ENCODE measurements around the gene NT5E.

NT5E gene

GRCh38 chr6:85465762-85466161 lies 15.9 kb downstream of the NT5E start:
- H3K4me3 ChIP-seq (ENCODE audit: low read length in 2 of 2), result no peak overlapping the region
- H3K36me3 ChIP-seq (ENCODE audit: control insufficient read depth in 2 of 2, insufficient read depth in 2 of 2, low read length in 2 of 2), result peaks cover 12 to 13% of the 10 kb centered on the region in 2 donors
- no peak overlapping the region for H3K9ac ChIP-seq (ENCODE audit: low read depth in 1 of 2, low read length in 2 of 2)
- peaks cover 0 to 5% of the 10 kb centered on the region in 2 donors for H3K4me1 ChIP-seq (ENCODE audit: control insufficient read depth in 2 of 2, insufficient read depth in 2 of 2, low read length in 2 of 2)
- H3K9me3 ChIP-seq (ENCODE audit: control insufficient read depth in 2 of 2, low read length in 2 of 2), result no peaks in the 10 kb centered on the region
- no peak overlapping the region for H3K27ac ChIP-seq (ENCODE audit: low read depth in 2 of 2, low read length in 2 of 2)
- H3K27me3 ChIP-seq (ENCODE audit: control insufficient read depth in 2 of 2, insufficient read depth in 2 of 2, low read length in 2 of 2), result no peaks in the 10 kb centered on the region

GRCh38 chr6:85468326-85468725 lies 18.4 kb downstream of the NT5E start:
- H3K27me3 ChIP-seq (ENCODE audit: control insufficient read depth in 2 of 2, insufficient read depth in 2 of 2, low read length in 2 of 2), result no peaks in the 10 kb centered on the region

GRCh38 chr6:85469276-85470022 lies 19.6 kb downstream of the NT5E start:
- Histone ChIP-seq H3K36me3 (ENCODE audit: control insufficient read depth in 2 of 2, insufficient read depth in 2 of 2, low read length in 2 of 2) (peaks cover 13 to 16% of the 10 kb centered on the region in 2 donors), H3K4me1 (ENCODE audit: control insufficient read depth in 2 of 2, insufficient read depth in 2 of 2, low read length in 2 of 2) (no peaks in the 10 kb centered on the region), H3K4me3 (ENCODE audit: low read length in 2 of 2) (no peak overlapping the region), H3K9me3 (ENCODE audit: control insufficient read depth in 2 of 2, low read length in 2 of 2) (no peaks in the 10 kb centered on the region), H3K27me3 (ENCODE audit: control insufficient read depth in 2 of 2, insufficient read depth in 2 of 2, low read length in 2 of 2) (no peaks in the 10 kb centered on the region), H3K27ac (ENCODE audit: low read depth in 2 of 2, low read length in 2 of 2) (no peak overlapping the region), H3K9ac (ENCODE audit: low read depth in 1 of 2, low read length in 2 of 2) (no peak overlapping the region)

More at GRCh38 chr6:85468326-85468725, 18.4 kb downstream of the NT5E start:
- H3K4me3 ChIP-seq (ENCODE audit: low read length in 2 of 2), result no peak overlapping the region
- no peaks in the 10 kb centered on the region for H3K4me1 ChIP-seq (ENCODE audit: control insufficient read depth in 2 of 2, insufficient read depth in 2 of 2, low read length in 2 of 2)
- no peak overlapping the region for H3K27ac ChIP-seq (ENCODE audit: low read depth in 2 of 2, low read length in 2 of 2)
- H3K36me3 ChIP-seq (ENCODE audit: control insufficient read depth in 2 of 2, insufficient read depth in 2 of 2, low read length in 2 of 2), result peaks cover 13 to 16% of the 10 kb centered on the region in 2 donors
- H3K9me3 ChIP-seq (ENCODE audit: control insufficient read depth in 2 of 2, low read length in 2 of 2), result no peaks in the 10 kb centered on the region
- no peak overlapping the region for H3K9ac ChIP-seq (ENCODE audit: low read depth in 1 of 2, low read length in 2 of 2)

GRCh38 chr6:85470023-85470410 lies 20.1 kb downstream of the NT5E start:
- Histone ChIP-seq H3K4me3 (ENCODE audit: low read length in 2 of 2) (no peak overlapping the region), H3K4me1 (ENCODE audit: control insufficient read depth in 2 of 2, insufficient read depth in 2 of 2, low read length in 2 of 2) (no peaks in the 10 kb centered on the region), H3K9ac (ENCODE audit: low read depth in 1 of 2, low read length in 2 of 2) (no peak overlapping the region), H3K9me3 (ENCODE audit: control insufficient read depth in 2 of 2, low read length in 2 of 2) (no peaks in the 10 kb centered on the region), H3K27me3 (ENCODE audit: control insufficient read depth in 2 of 2, insufficient read depth in 2 of 2, low read length in 2 of 2) (no peaks in the 10 kb centered on the region), H3K36me3 (ENCODE audit: control insufficient read depth in 2 of 2, insufficient read depth in 2 of 2, low read length in 2 of 2) (peaks cover 13 to 16% of the 10 kb centered on the region in 2 donors), H3K27ac (ENCODE audit: low read depth in 2 of 2, low read length in 2 of 2) (no peak overlapping the region)

- no peak overlapping the region for H3K9ac ChIP-seq (ENCODE audit: low read depth in 1 of 2, low read length in 2 of 2)
- H3K4me3 ChIP-seq (ENCODE audit: low read length in 2 of 2), result no peak overlapping the region
- no peaks in the 10 kb centered on the region for H3K9me3 ChIP-seq (ENCODE audit: control insufficient read depth in 2 of 2, low read length in 2 of 2)
- H3K36me3 ChIP-seq (ENCODE audit: control insufficient read depth in 2 of 2, insufficient read depth in 2 of 2, low read length in 2 of 2), result peaks cover 4 to 23% of the 10 kb centered on the region in 2 donors
- H3K4me1 ChIP-seq (ENCODE audit: control insufficient read depth in 2 of 2, insufficient read depth in 2 of 2, low read length in 2 of 2), result no peaks in the 10 kb centered on the region
- no peaks in the 10 kb centered on the region for H3K27me3 ChIP-seq (ENCODE audit: control insufficient read depth in 2 of 2, insufficient read depth in 2 of 2, low read length in 2 of 2)
- no peak overlapping the region for H3K27ac ChIP-seq (ENCODE audit: low read depth in 2 of 2, low read length in 2 of 2)
These were observed 22.9 kb downstream of the NT5E start for GRCh38 chr6:85472744-85473143.

- Histone ChIP-seq H3K9me3 (ENCODE audit: control insufficient read depth in 2 of 2, low read length in 2 of 2) (no peaks in the 10 kb centered on the region), H3K4me1 (ENCODE audit: control insufficient read depth in 2 of 2, insufficient read depth in 2 of 2, low read length in 2 of 2) (no peaks in the 10 kb centered on the region), H3K27ac (ENCODE audit: low read depth in 2 of 2, low read length in 2 of 2) (no peak overlapping the region), H3K27me3 (ENCODE audit: control insufficient read depth in 2 of 2, insufficient read depth in 2 of 2, low read length in 2 of 2) (no peaks in the 10 kb centered on the region), H3K4me3 (ENCODE audit: low read length in 2 of 2) (no peak overlapping the region), H3K36me3 (ENCODE audit: control insufficient read depth in 2 of 2, insufficient read depth in 2 of 2, low read length in 2 of 2) (peaks cover 0 to 19% of the 10 kb centered on the region in 2 donors), H3K9ac (ENCODE audit: low read depth in 1 of 2, low read length in 2 of 2) (no peak overlapping the region)
These were observed 23.9 kb downstream of the NT5E start for GRCh38 chr6:85473748-85474147.

GRCh38 chr6:85476532-85476931 lies 26.6 kb downstream of the NT5E start:
- Histone ChIP-seq H3K27ac (ENCODE audit: low read depth in 2 of 2, low read length in 2 of 2) (no peak overlapping the region), H3K27me3 (ENCODE audit: control insufficient read depth in 2 of 2, insufficient read depth in 2 of 2, low read length in 2 of 2) (no peaks in the 10 kb centered on the region), H3K9me3 (ENCODE audit: control insufficient read depth in 2 of 2, low read length in 2 of 2) (no peaks in the 10 kb centered on the region), H3K36me3 (ENCODE audit: control insufficient read depth in 2 of 2, insufficient read depth in 2 of 2, low read length in 2 of 2) (peaks cover 0 to 16% of the 10 kb centered on the region in 2 donors), H3K4me3 (ENCODE audit: low read length in 2 of 2) (no peak overlapping the region), H3K4me1 (ENCODE audit: control insufficient read depth in 2 of 2, insufficient read depth in 2 of 2, low read length in 2 of 2) (no peaks in the 10 kb centered on the region), H3K9ac (ENCODE audit: low read depth in 1 of 2, low read length in 2 of 2) (no peak overlapping the region)

- Histone ChIP-seq H3K27me3 (ENCODE audit: control insufficient read depth in 2 of 2, insufficient read depth in 2 of 2, low read length in 2 of 2) (no peaks in the 10 kb centered on the region), H3K4me3 (ENCODE audit: low read length in 2 of 2) (no peak overlapping the region), H3K9me3 (ENCODE audit: control insufficient read depth in 2 of 2, low read length in 2 of 2) (no peaks in the 10 kb centered on the region), H3K4me1 (ENCODE audit: control insufficient read depth in 2 of 2, insufficient read depth in 2 of 2, low read length in 2 of 2) (peaks cover 0 to 5% of the 10 kb centered on the region in 2 donors), H3K36me3 (ENCODE audit: control insufficient read depth in 2 of 2, insufficient read depth in 2 of 2, low read length in 2 of 2) (peaks cover 0 to 12% of the 10 kb centered on the region in 2 donors), H3K9ac (ENCODE audit: low read depth in 1 of 2, low read length in 2 of 2) (no peak overlapping the region), H3K27ac (ENCODE audit: low read depth in 2 of 2, low read length in 2 of 2) (no peak overlapping the region)
These were observed 29.3 kb downstream of the NT5E start for GRCh38 chr6:85479208-85479607.

GRCh38 chr6:85482206-85482904 lies 32.5 kb downstream of the NT5E start:
- H3K27ac ChIP-seq (ENCODE audit: low read depth in 2 of 2, low read length in 2 of 2), result peak overlapping the region in 1 of 2 donors; percentile 12
- H3K36me3 ChIP-seq (ENCODE audit: control insufficient read depth in 2 of 2, insufficient read depth in 2 of 2, low read length in 2 of 2), result peaks cover 0 to 5% of the 10 kb centered on the region in 2 donors
- H3K9me3 ChIP-seq (ENCODE audit: control insufficient read depth in 2 of 2, low read length in 2 of 2), result no peaks in the 10 kb centered on the region

GRCh38 chr6:85482905-85483700 lies 33.2 kb downstream of the NT5E start:
- Histone ChIP-seq H3K36me3 (ENCODE audit: control insufficient read depth in 2 of 2, insufficient read depth in 2 of 2, low read length in 2 of 2) (peaks cover 0 to 8% of the 10 kb centered on the region in 2 donors), H3K9ac (ENCODE audit: low read depth in 1 of 2, low read length in 2 of 2) (no peak overlapping the region), H3K27me3 (ENCODE audit: control insufficient read depth in 2 of 2, insufficient read depth in 2 of 2, low read length in 2 of 2) (no peaks in the 10 kb centered on the region), H3K27ac (ENCODE audit: low read depth in 2 of 2, low read length in 2 of 2) (peak overlapping the region in 1 of 2 donors; percentile 12), H3K9me3 (ENCODE audit: control insufficient read depth in 2 of 2, low read length in 2 of 2) (no peaks in the 10 kb centered on the region), H3K4me3 (ENCODE audit: low read length in 2 of 2) (no peak overlapping the region), H3K4me1 (ENCODE audit: control insufficient read depth in 2 of 2, insufficient read depth in 2 of 2, low read length in 2 of 2) (peaks cover 0 to 5% of the 10 kb centered on the region in 2 donors)

More at GRCh38 chr6:85482206-85482904, 32.5 kb downstream of the NT5E start:
- no peak overlapping the region for H3K4me3 ChIP-seq (ENCODE audit: low read length in 2 of 2)
- H3K27me3 ChIP-seq (ENCODE audit: control insufficient read depth in 2 of 2, insufficient read depth in 2 of 2, low read length in 2 of 2), result no peaks in the 10 kb centered on the region
- H3K9ac ChIP-seq (ENCODE audit: low read depth in 1 of 2, low read length in 2 of 2), result no peak overlapping the region
- H3K4me1 ChIP-seq (ENCODE audit: control insufficient read depth in 2 of 2, insufficient read depth in 2 of 2, low read length in 2 of 2), result peaks cover 0 to 5% of the 10 kb centered on the region in 2 donors

All from mucosa of rectum (tissue), 2 donors.